Measurements from ENCODE around the gene DCP1A.

DCP1A gene

GRCh38 chr3:53347261-53348064, at the start of gene DCP1A:
Gene DCP1A (minus strand): TSS chr3:53347543. CDS start chr3:53347517, 26 bp downstream.
- TF ChIP-seq CTCF (IDR thresholded peaks at IDR 0.05; ENCODE audit: insufficient read depth, missing control alignments): no peak
- FAIRE-seq (no peak), DNase-seq (ENCODE audit: insufficient read length, low spot score) (peak; percentile 85)

GRCh38 chr3:53384465-53385423, 37.4 kb upstream of the DCP1A start:
- TF ChIP-seq CTCF (IDR thresholded peaks at IDR 0.05; ENCODE audit: insufficient read depth, missing control alignments): no peak
- DNase-seq (ENCODE audit: insufficient read length, low spot score): no peak
- no peak for FAIRE-seq

GRCh38 chr3:53382106-53382505, 34.8 kb upstream of the DCP1A start:
- no peak for FAIRE-seq
- DNase-seq (ENCODE audit: insufficient read length, low spot score): no peak
- TF ChIP-seq CTCF (IDR thresholded peaks at IDR 0.05; ENCODE audit: insufficient read depth, missing control alignments): no peak

- no peak for TF ChIP-seq CTCF (IDR thresholded peaks at IDR 0.05; ENCODE audit: insufficient read depth, missing control alignments)
- FAIRE-seq (no peak), DNase-seq (ENCODE audit: insufficient read length, low spot score) (no peak)
Observed at GRCh38 chr3:53380306-53380705, 33.0 kb upstream of the DCP1A start.

GRCh38 chr3:53379898-53380297, 32.6 kb upstream of the DCP1A start:
- no peak for DNase-seq (ENCODE audit: insufficient read length, low spot score)
- no peak for TF ChIP-seq CTCF (IDR thresholded peaks at IDR 0.05; ENCODE audit: insufficient read depth, missing control alignments)
- no peak for FAIRE-seq

- FAIRE-seq (no peak), DNase-seq (ENCODE audit: insufficient read length, low spot score) (no peak)
- no peak for TF ChIP-seq CTCF (IDR thresholded peaks at IDR 0.05; ENCODE audit: insufficient read depth, missing control alignments)
Observed at GRCh38 chr3:53377794-53378193, 30.5 kb upstream of the DCP1A start.

Measured in D721Med (cell line).